GM12878 (cell line): Measurements from ENCODE around the gene SORL1. TPM values are rescaled to one million over a fixed set of nuclear protein-coding genes. Genes with fewer than 3 reads are reported as not detected.

ENCODE experiments used
- ESRRA ChIP-seq: IDR thresholded peaks from 2 replicates; pipeline ENCODE4 v1.6.1; 2012; ENCODE audit warnings: mild to moderate bottlenecking, low read length, improper control_type of control experiment
- HDAC6 ChIP-seq: fragments of 200-600 bp; sonication (generic); IDR thresholded peaks from one replicate; pipeline ENCODE4 v1.8.0; 2017; ENCODE audit warnings: antibody characterized with exemption; ENCODE audit not compliant: unreplicated experiment
- IRF5 ChIP-seq: fragments of 450-650 bp; IDR thresholded peaks from 2 replicates; pipeline ENCODE4 v1.6.1; 2017; ENCODE audit warnings: borderline replicate concordance
- POLR2AphosphoS5 ChIP-seq: IDR thresholded peaks from 2 replicates; pipeline ENCODE4 v1.6.1; 2011; ENCODE audit warnings: mild to moderate bottlenecking, low read length, inconsistent platforms
- RAD21 ChIP-seq: IDR thresholded peaks from 2 replicates; pipeline ENCODE4 v1.6.1; 2011; ENCODE audit warnings: mild to moderate bottlenecking, low read depth, low read length, moderate library complexity; ENCODE audit not compliant: insufficient read depth
- REST ChIP-seq: IDR thresholded peaks from 2 replicates; pipeline ENCODE4 v1.6.1; 2012; ENCODE audit warnings: mild to moderate bottlenecking, low read depth, low read length
- STAT3 ChIP-seq: IDR thresholded peaks from 2 replicates; pipeline ENCODE4 v1.6.1; 2011; ENCODE audit warnings: low read depth, low read length, improper control_type of control experiment
- TCF7 ChIP-seq: IDR thresholded peaks from 2 replicates; pipeline ENCODE4 v1.6.1; 2014; ENCODE audit warnings: antibody characterized with exemption, borderline replicate concordance
- ZBTB40 ChIP-seq: fragments of 450-650 bp; IDR thresholded peaks from 2 replicates; pipeline ENCODE4 v1.6.1; 2016; ENCODE audit warnings: mild to moderate bottlenecking, moderate library complexity, borderline replicate concordance
- ZNF687 ChIP-seq: fragments of 450-650 bp; IDR thresholded peaks from 2 replicates; pipeline ENCODE4 v1.6.1; 2017; ENCODE audit warnings: mild to moderate bottlenecking, moderate library complexity
- polyA plus RNA-seq, 11 experiments: library from polyadenylated mRNA; depleted of rRNA in 4 of 11; unstranded in 6 of 11; stranded (reverse) in 5 of 11; fragments of >200 nt; fragmentation: Nextera tagmentation in 4 of 11; fragmentation: Illumina TruSeq in 1 of 11; extraction: Ambion mirVana in 4 of 11; extraction: Trizol in 1 of 11; gene quantifications; 1 replicate in 1 of 11; 2 replicates in 10 of 11; pipeline versions ENCODE4 v1.2.1 to v1.2.3, GENCODE V29; 2011 to 2016; ENCODE audit warnings: inconsistent platforms in 2 of 11, missing spikeins in 2 of 11, low read depth in 1 of 11
- total RNA-seq, 4 experiments: library from RNA; depleted of rRNA in 3 of 4; stranded (reverse); fragments of >200 nt in 3 of 4; fragmentation: Illumina TruSeq in 1 of 4; extraction: Trizol in 1 of 4; gene quantifications; 2 replicates each; pipeline versions ENCODE4 v1.2.1 to v1.2.3, GENCODE V29; 2013 to 2021

The SORL1 gene
- total and polyA plus RNA-seq, 10 of the 15 experiments (the other 5 are each of a cell fraction or from before 2014, with no cell fraction given), result 20.2 to 107 (median 59.9) TPM

GRCh38 chr11:121451986-121452608 lies at the start of gene SORL1 (continued):
- no peak; the same call in 1 of the 2 replicates for TF ChIP-seq ZNF687
- TF ChIP-seq POLR2AphosphoS5, result no peak; the same call in none of the 2 replicates
- no peak for TF ChIP-seq STAT3
- TF ChIP-seq IRF5, result no peak
- no peak for TF ChIP-seq REST
- peak; percentile 62 for TF ChIP-seq RAD21
- no peak for TF ChIP-seq ESRRA
- no peak for TF ChIP-seq ZBTB40
- TF ChIP-seq HDAC6, result peak; percentile 45
- TF ChIP-seq TCF7, result no peak
